ENCODE results near the gene CD40. TPM values are rescaled to one million over a fixed set of nuclear protein-coding genes. Genes with fewer than 3 reads are reported as not detected.

The CD40 gene
- 17.3 and 17.5 TPM in 2 replicates for total RNA-seq

GRCh38 chr20:46117704-46118467, at the start of gene CD40:
Gene CD40, plus strand, starts transcription at chr20:46118314. Its CDS starts 30 bp downstream, at chr20:46118344.

GRCh38 chr20:46089417-46090388, 28.4 kb upstream of the CD40 start, which contains the start of gene NCOA5:
Gene NCOA5, minus strand, starts transcription at chr20:46089962. Its CDS starts 10,538 bp downstream, at chr20:46079424.

Other genes starting within 250 kb of the CD40 start
- 2.0 and 3.2 TPM in 2 replicates for gene ZSWIM1, start 237.1 kb upstream of the CD40 start, total RNA-seq
- 0.61 and 0.97 TPM in 2 replicates for gene SPATA25, start 230.7 kb upstream of the CD40 start, total RNA-seq
- 2.6 TPM in 2 replicates for gene NEURL2, start 227.1 kb upstream of the CD40 start, total RNA-seq
- gene CTSA, start 227.0 kb upstream of the CD40 start, total RNA-seq: 25.4 and 26.0 TPM in 2 replicates
- 10.6 and 13.6 TPM in 2 replicates for gene PLTP, start 206.2 kb upstream of the CD40 start, total RNA-seq
- gene PCIF1, start 183.6 kb upstream of the CD40 start, total RNA-seq: 6.8 and 7.5 TPM in 2 replicates
- 8.1 and 10.5 TPM in 2 replicates for gene ZNF335, start 146.1 kb upstream of the CD40 start, total RNA-seq
- gene MMP9, start 109.4 kb upstream of the CD40 start, total RNA-seq: not detected in 2 replicates
- gene SLC12A5, start 89.1 kb upstream of the CD40 start, total RNA-seq: under 0.01 and 0.32 TPM in 2 replicates
- 10.4 and 10.9 TPM in 2 replicates for gene NCOA5, start 28.4 kb upstream of the CD40 start, total RNA-seq
- not detected in 2 replicates for gene CDH22, start 190.2 kb downstream of the CD40 start, total RNA-seq